ENCODE data around the gene CAVIN1.
"Not testable (repeated sequence)": the region's sequence is repeated elsewhere in the genome, so short reads cannot be mapped to it uniquely, and the experiment has no call there.

Gene CAVIN1

GRCh38 chr17:42431758-42432161 is 8.7 kb upstream of the CAVIN1 start:
- no peak for DNase-seq (ENCODE audit: low spot score)

- DNase-seq (ENCODE audit: low spot score) = no peak
Observed at GRCh38 chr17:42429726-42430447, 6.8 kb upstream of the CAVIN1 start.

- no peak for DNase-seq (ENCODE audit: low spot score)
Observed at GRCh38 chr17:42428141-42428944, 5.3 kb upstream of the CAVIN1 start.

- DNase-seq (ENCODE audit: low spot score) = no peak
Observed at GRCh38 chr17:42424991-42425610, 2.0 kb upstream of the CAVIN1 start.

- DNase-seq (ENCODE audit: low spot score) = no peak
Observed at GRCh38 chr17:42423766-42424165, 710 bp upstream of the CAVIN1 start.

GRCh38 chr17:42422412-42422957 is 571 bp downstream of the CAVIN1 start:
- no peak for DNase-seq (ENCODE audit: low spot score)

GRCh38 chr17:42421507-42422338 is 1.3 kb downstream of the CAVIN1 start:
- peak; percentile 80 for DNase-seq (ENCODE audit: low spot score)

GRCh38 chr17:42421136-42421506 is 1.9 kb downstream of the CAVIN1 start:
- DNase-seq (ENCODE audit: low spot score) = no peak

GRCh38 chr17:42417981-42418380 is 5.1 kb downstream of the CAVIN1 start:
- not testable (repeated sequence) for DNase-seq (ENCODE audit: low spot score)

GRCh38 chr17:42414704-42415409 is 8.2 kb downstream of the CAVIN1 start:
- no peak for DNase-seq (ENCODE audit: low spot score)

- DNase-seq (ENCODE audit: low spot score) = no peak
Observed at GRCh38 chr17:42413464-42414040, 9.5 kb downstream of the CAVIN1 start.

GRCh38 chr17:42411905-42412679 is 11.0 kb downstream of the CAVIN1 start:
- no peak for DNase-seq (ENCODE audit: low spot score)

- DNase-seq (ENCODE audit: low spot score) = no peak
Observed at GRCh38 chr17:42411361-42411760, 11.7 kb downstream of the CAVIN1 start.

- no peak for DNase-seq (ENCODE audit: low spot score)
Observed at GRCh38 chr17:42410319-42410685, 12.8 kb downstream of the CAVIN1 start.

- no peak for DNase-seq (ENCODE audit: low spot score)
Observed at GRCh38 chr17:42409523-42410318, 13.3 kb downstream of the CAVIN1 start.

GRCh38 chr17:42408061-42408460 is 15.0 kb downstream of the CAVIN1 start:
- no peak for DNase-seq (ENCODE audit: low spot score)

- DNase-seq (ENCODE audit: low spot score) = no peak
Observed at GRCh38 chr17:42407289-42407836, 15.7 kb downstream of the CAVIN1 start.

- DNase-seq (ENCODE audit: low spot score) = no peak
Observed at GRCh38 chr17:42406615-42407288, 16.3 kb downstream of the CAVIN1 start.

Measured in left forelimb (tissue), 1 donor.